Smooth muscle cell (in vitro differentiated cells): Measurements from ENCODE around the gene GNG8. TPM values are rescaled to one million over a fixed set of nuclear protein-coding genes. Genes with fewer than 3 reads are reported as not detected.
A peak's percentile ranks its signal among the peaks of the same experiment; 100 is the strongest.

Experiments
- DNase-seq: peaks from one replicate; lab custom pipeline; 2025; ENCODE audit not compliant: unreplicated experiment; lab: John Stamatoyannopoulos, UW
- H2AFZ ChIP-seq: fragments of 200-600 bp; sonication (generic); 2 replicates; pipeline ENCODE4 v1.6.0; 2016; ENCODE audit warnings: antibody characterized with exemption, low read depth, mild to moderate bottlenecking
- H3F3A ChIP-seq: fragments of 200-600 bp; sonication (generic); 2 replicates; pipeline ENCODE4 v1.6.0; 2017; ENCODE audit warnings: antibody characterized with exemption, low read depth
- H3K27ac ChIP-seq: fragments of 200-600 bp; sonication (generic); 2 replicates; pipeline ENCODE4 v1.5.1; 2016; ENCODE audit warnings: low read depth, mild to moderate bottlenecking
- H3K27me3 ChIP-seq: fragments of 200-600 bp; sonication (generic); 2 replicates; pipeline ENCODE4 v1.6.1; 2016; ENCODE audit warnings: low read depth, mild to moderate bottlenecking
- H3K36me3 ChIP-seq: fragments of 200-600 bp; sonication (generic); 2 replicates; pipeline ENCODE4 v1.5.1; 2016; ENCODE audit warnings: low read depth
- H3K4me1 ChIP-seq: fragments of 200-600 bp; sonication (generic); 2 replicates; pipeline ENCODE4 v1.5.1; 2016; ENCODE audit warnings: low read depth
- H3K4me2 ChIP-seq: fragments of 200-600 bp; sonication (generic); 2 replicates; pipeline ENCODE4 v1.6.0; 2016; ENCODE audit warnings: mild to moderate bottlenecking
- H3K4me3 ChIP-seq: fragments of 200-600 bp; sonication (generic); 2 replicates; pipeline ENCODE4 v1.5.1; 2016; ENCODE audit warnings: mild to moderate bottlenecking
- H3K79me2 ChIP-seq: fragments of 200-600 bp; sonication (generic); 2 replicates; pipeline ENCODE4 v1.6.0; 2016; ENCODE audit warnings: low read depth, mild to moderate bottlenecking
- H3K9ac ChIP-seq: fragments of 200-600 bp; sonication (generic); 2 replicates; pipeline ENCODE4 v1.6.0; 2016; ENCODE audit warnings: low read depth
- H3K9me3 ChIP-seq: fragments of 200-600 bp; sonication (generic); replicated peaks from 2 replicates; pipeline ENCODE4 v1.5.1; 2016; ENCODE audit warnings: low read depth
- H4K20me1 ChIP-seq: fragments of 200-600 bp; sonication (generic); 2 replicates; pipeline ENCODE4 v1.6.0; 2016; ENCODE audit warnings: low read depth
- CTCF ChIP-seq: fragments of 200-600 bp; sonication (generic); IDR thresholded peaks from 2 replicates; pipeline ENCODE4 v1.5.1; 2017; ENCODE audit warnings: borderline replicate concordance, mild to moderate bottlenecking, antibody characterized with exemption; ENCODE audit not compliant: insufficient read depth, poor library complexity, severe bottlenecking
- WGBS: methylation state at CpG from one replicate; pipeline ENCODE4 v1.1.7; 2016; ENCODE audit warnings: low lambda C conversion rate; 5-methylcytosine and 5-hydroxymethylcytosine counted together
- polyA plus RNA-seq: library from polyadenylated mRNA; unstranded; fragments of >200 nt; fragmentation: Nextera tagmentation; extraction: Ambion mirVana; gene quantifications from 2 replicates; pipeline ENCODE4 v1.2.1, GENCODE V29; 2016
- total RNA-seq: library from RNA; depleted of rRNA; stranded (reverse); fragments of >200 nt; gene quantifications from 2 replicates; pipeline ENCODE4 v1.2.3, GENCODE V29; 2014

GNG8 gene
- total and polyA plus RNA-seq, 2 experiments from 2014 or later: 3.3 TPM; not detected in 1

GRCh38 chr19:46640656-46641055, 4.7 kb upstream of the GNG8 start:
- no peak overlapping the region for H3K4me3 ChIP-seq
- no peak overlapping the region for H3K9ac ChIP-seq
- no peaks in the 10 kb centered on the region for H3K36me3 ChIP-seq
- no peaks in the 10 kb centered on the region for H3K9me3 ChIP-seq
- 64% methylated on average over 2 of the region's 2 CpGs for WGBS
- TF ChIP-seq CTCF: no peak
- H3K4me2 ChIP-seq: no peak overlapping the region
- no peaks in the 10 kb centered on the region for H3K79me2 ChIP-seq
- no peak overlapping the region for H3K27ac ChIP-seq
- H3K4me1 ChIP-seq: no peaks in the 10 kb centered on the region
- H3K27me3 ChIP-seq: peaks cover 4% of the 10 kb centered on the region
- no peaks in the 10 kb centered on the region for H4K20me1 ChIP-seq
- peaks cover 12% of the 10 kb centered on the region for H3F3A ChIP-seq
- no peak overlapping the region for H2AFZ ChIP-seq
- DNase-seq: no peak

- no peak for TF ChIP-seq CTCF
- no peaks in the 10 kb centered on the region for H3K79me2 ChIP-seq
- 7% methylated on average over 46 of the region's 49 CpGs for WGBS
- peak; percentile 65 for DNase-seq
- peak overlapping the region; percentile 85 for H3K4me2 ChIP-seq
- H3K9me3 ChIP-seq: no peaks in the 10 kb centered on the region
- no peaks in the 10 kb centered on the region for H3K36me3 ChIP-seq
- H2AFZ ChIP-seq: peak overlapping the region; percentile 88
- no peak overlapping the region for H3K9ac ChIP-seq
- H3K27me3 ChIP-seq: peaks cover 11% of the 10 kb centered on the region
- no peaks in the 10 kb centered on the region for H3K4me1 ChIP-seq
- H4K20me1 ChIP-seq: no peaks in the 10 kb centered on the region
- H3F3A ChIP-seq: peaks cover 12% of the 10 kb centered on the region
- H3K27ac ChIP-seq: peak overlapping the region; percentile 61
- peak overlapping the region; percentile 60 for H3K4me3 ChIP-seq
Observed at GRCh38 chr19:46639358-46640182, 3.6 kb upstream of the GNG8 start.

GRCh38 chr19:46637224-46637623, 1.2 kb upstream of the GNG8 start:
- Histone ChIP-seq H3F3A (peaks cover 12% of the 10 kb centered on the region), H3K9me3 (no peaks in the 10 kb centered on the region), H3K9ac (no peak overlapping the region), H3K36me3 (no peaks in the 10 kb centered on the region), H3K27me3 (peaks cover 13% of the 10 kb centered on the region), H3K4me3 (no peak overlapping the region), H3K79me2 (no peaks in the 10 kb centered on the region), H4K20me1 (no peaks in the 10 kb centered on the region), H2AFZ (no peak overlapping the region), H3K4me1 (no peaks in the 10 kb centered on the region), H3K4me2 (no peak overlapping the region), H3K27ac (no peak overlapping the region)
- 80% methylated on average over 14 of the region's 14 CpGs for WGBS
- TF ChIP-seq CTCF: no peak
- DNase-seq: no peak

GRCh38 chr19:46634656-46635218, 1.3 kb downstream of the GNG8 start:
- no peak overlapping the region for H3K27ac ChIP-seq
- no peak for TF ChIP-seq CTCF
- peaks cover 12% of the 10 kb centered on the region for H3K4me1 ChIP-seq
- H3K27me3 ChIP-seq: peaks cover 13% of the 10 kb centered on the region
- WGBS: 8% methylated on average over 6 of the region's 23 CpGs
- no peaks in the 10 kb centered on the region for H3K36me3 ChIP-seq
- H4K20me1 ChIP-seq: no peaks in the 10 kb centered on the region
- H3F3A ChIP-seq: peaks cover 8% of the 10 kb centered on the region
- no peak overlapping the region for H2AFZ ChIP-seq
- no peak for DNase-seq
- H3K4me3 ChIP-seq: peak overlapping the region; percentile 52
- H3K9me3 ChIP-seq: no peaks in the 10 kb centered on the region
- H3K79me2 ChIP-seq: no peaks in the 10 kb centered on the region
- no peak overlapping the region for H3K9ac ChIP-seq
- H3K4me2 ChIP-seq: peak overlapping the region; percentile 86
